Fibroblast of villous mesenchyme (primary cell): ENCODE data around the gene KCNIP4. TPM values are rescaled to one million over a fixed set of nuclear protein-coding genes. Genes with fewer than 3 reads are reported as not detected.

Experiments
- DNase-seq: peaks from one replicate; pipeline ENCODE4 v3.0.0-alpha.2; 2010; ENCODE audit warnings: low read depth
- H3K4me3 ChIP-seq: 2 replicates; pipeline ENCODE4 v1.5.1; 2011; ENCODE audit warnings: low read depth, mild to moderate bottlenecking, low read length
- total RNA-seq: library from RNA; depleted of rRNA; stranded (reverse); fragments of >200 nt; gene quantifications from 2 replicates; pipeline ENCODE4 v1.2.3, GENCODE V29; 2012
- TF ChIP-seq, protein P1 (sequence below): IDR thresholded peaks from 2 replicates; pipeline ENCODE4 v1.5.1; 2012; ENCODE audit warnings: low read depth, mild to moderate bottlenecking, low read length; ENCODE audit not compliant: insufficient read depth

Gene KCNIP4
- total RNA-seq, 1 donor: under 0.01 TPM

DNA sequence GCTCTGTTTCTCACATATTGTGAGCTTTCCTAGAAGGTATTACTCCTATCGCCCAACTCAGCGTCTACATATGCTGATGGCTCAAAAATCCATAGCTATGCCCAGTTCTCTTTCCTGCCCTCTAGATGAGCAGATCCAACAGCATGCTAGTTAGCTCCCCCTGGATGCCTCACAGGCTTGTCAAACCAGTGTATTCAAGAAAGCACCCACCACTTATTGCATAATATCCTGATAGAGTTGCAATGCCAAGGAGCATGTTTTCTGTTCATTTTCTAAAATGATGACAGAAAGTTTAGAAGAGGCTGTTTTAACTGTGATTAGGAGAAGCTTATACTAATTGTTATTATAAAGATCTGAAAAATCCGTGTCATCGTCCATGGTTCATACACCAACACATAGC is 1250.2 kb downstream of the KCNIP4 start:
- TF ChIP-seq, protein P1, sequence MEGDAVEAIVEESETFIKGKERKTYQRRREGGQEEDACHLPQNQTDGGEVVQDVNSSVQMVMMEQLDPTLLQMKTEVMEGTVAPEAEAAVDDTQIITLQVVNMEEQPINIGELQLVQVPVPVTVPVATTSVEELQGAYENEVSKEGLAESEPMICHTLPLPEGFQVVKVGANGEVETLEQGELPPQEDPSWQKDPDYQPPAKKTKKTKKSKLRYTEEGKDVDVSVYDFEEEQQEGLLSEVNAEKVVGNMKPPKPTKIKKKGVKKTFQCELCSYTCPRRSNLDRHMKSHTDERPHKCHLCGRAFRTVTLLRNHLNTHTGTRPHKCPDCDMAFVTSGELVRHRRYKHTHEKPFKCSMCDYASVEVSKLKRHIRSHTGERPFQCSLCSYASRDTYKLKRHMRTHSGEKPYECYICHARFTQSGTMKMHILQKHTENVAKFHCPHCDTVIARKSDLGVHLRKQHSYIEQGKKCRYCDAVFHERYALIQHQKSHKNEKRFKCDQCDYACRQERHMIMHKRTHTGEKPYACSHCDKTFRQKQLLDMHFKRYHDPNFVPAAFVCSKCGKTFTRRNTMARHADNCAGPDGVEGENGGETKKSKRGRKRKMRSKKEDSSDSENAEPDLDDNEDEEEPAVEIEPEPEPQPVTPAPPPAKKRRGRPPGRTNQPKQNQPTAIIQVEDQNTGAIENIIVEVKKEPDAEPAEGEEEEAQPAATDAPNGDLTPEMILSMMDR: no peak
- no peak overlapping the region for H3K4me3 ChIP-seq
- peak; percentile 53 for DNase-seq

DNA sequence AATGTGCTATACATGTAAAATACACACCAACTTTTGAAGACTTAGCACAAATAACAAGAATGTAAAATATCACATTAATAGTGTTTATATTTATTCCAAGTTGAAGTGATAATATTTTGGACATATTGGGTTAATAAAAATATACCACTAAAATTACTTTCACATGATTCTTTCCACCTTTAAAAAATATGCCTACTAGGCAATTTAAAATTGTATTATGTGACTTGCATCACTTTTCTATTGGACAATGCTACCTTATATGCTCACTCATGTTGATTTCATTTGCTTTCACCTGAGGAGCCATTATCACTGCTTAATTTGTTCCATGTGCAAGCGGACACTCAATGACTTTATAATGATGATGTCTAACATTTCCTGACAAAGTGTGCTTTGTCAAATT is 1251.8 kb downstream of the KCNIP4 start:
- no peak overlapping the region for H3K4me3 ChIP-seq
- no peak for DNase-seq
- TF ChIP-seq, protein P1: no peak

DNA sequence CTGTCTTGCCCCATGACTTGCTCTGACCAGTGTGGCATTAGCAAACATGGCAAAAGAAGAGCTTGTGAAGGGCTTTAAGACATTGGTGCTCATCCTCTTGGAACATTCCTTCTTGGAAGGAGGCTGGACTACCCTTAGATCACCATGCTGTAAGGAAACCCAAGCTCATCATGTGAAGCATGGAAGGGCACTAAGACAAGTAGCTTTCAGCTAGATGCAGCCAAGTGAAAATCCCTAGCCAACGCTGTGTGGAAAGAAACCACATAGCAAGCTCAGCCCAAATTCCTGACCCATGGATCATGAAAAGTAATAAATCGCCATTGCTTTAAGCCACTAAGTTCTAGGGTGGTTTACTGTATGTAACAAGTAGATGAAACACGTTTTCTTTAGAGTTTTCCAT is 1260.7 kb downstream of the KCNIP4 start:
- DNase-seq: peak; percentile 74
- no peak overlapping the region for H3K4me3 ChIP-seq
- TF ChIP-seq, protein P1: no peak

DNA sequence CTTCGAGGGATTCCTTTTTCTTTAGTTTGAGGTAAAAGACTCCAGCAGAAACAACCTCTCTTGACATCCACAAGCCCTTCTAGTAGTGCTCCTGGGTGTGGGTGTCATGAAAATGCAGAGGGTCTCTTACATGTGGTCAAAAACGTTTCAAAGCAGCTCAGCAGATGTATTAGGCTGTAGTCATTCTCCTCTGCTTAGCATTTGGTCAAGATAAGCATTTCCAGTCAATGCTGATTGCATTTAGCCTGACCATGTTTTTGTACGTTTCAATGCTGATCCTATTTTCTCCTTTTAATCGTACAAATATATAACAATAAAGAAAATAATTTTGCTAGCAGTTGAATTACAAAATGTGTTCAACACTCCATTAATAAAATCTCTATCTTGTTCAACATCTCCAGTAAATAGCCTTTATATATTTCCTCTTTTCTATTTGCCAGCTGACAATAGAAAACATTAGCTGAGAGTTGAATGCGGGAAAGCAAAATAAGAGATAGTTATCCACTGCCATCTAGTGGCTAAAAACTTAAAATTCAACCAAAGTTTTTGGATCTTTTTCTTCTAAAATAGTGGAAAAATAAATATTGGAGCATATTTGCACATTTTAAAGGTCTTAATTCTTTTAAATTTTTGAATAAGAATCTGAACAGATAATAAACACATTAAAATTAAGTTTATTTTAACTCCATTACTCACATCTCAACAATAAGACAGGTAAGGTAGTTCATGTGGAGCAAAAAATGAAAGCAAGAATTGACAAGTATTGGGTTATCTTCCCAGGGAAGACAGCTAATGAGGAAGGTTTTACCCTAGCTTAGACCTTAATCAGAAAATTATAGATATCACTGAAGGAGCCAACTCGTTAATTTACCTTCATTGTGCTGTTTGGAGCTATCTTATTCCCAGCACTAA is 1263.5 kb downstream of the KCNIP4 start:
- no peak overlapping the region for H3K4me3 ChIP-seq
- DNase-seq: peak; percentile 33
- TF ChIP-seq, protein P1: peak; percentile 60

DNA sequence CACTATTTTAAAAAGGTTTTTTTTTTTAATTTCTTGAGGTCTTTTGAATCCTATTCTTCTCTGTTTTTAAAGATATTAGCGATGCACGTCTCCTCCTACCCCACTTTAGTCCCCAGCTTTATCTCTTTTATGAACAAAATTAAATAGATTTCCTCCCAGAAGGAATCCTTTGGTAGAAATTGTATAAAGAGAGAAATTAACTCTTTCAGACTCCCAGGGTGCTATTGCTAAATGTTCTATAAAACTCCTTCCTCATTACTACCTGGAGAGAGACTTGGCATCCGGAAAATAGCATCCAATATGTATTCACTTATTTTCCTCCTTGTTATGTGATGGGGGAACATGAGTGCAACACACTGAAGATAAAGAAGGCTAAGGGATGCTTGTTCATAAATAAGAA is 1264.8 kb downstream of the KCNIP4 start:
- no peak for DNase-seq
- TF ChIP-seq, protein P1: no peak
- H3K4me3 ChIP-seq: no peak overlapping the region

DNA sequence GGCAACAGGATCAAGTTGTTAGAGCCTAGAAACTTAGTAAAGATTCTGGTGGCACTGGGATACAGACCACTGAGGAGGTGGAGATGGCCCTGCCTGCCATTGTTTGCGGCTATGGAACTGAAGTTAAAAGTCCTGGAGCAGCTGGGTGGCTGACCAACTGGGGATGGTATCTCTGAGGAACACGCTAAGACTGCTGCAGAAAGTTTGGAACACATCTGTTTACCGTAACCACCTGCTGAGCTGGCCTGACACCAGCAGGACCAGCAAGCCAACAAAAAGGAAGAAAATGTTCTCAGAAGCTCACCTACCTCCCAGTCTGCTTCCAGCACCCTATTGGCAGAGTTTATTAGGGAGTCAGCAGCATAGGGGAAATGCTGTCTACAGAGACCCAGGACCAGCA is 1265.7 kb downstream of the KCNIP4 start:
- TF ChIP-seq, protein P1: no peak
- no peak overlapping the region for H3K4me3 ChIP-seq
- DNase-seq: no peak
